SKM-1 (cell line): ENCODE data around the gene CCDC17.
"Not testable (repeated sequence)": the region's sequence is repeated elsewhere in the genome, so short reads cannot be mapped to it uniquely, and the experiment has no call there.

Source experiments
- DNase-seq: peaks from one replicate; lab custom pipeline; 2025; ENCODE audit not compliant: unreplicated experiment; lab: John Stamatoyannopoulos, UW

CCDC17 gene

GRCh38 chr1:45622524-45623394 is 1.1 kb downstream of the CCDC17 start:
- DNase-seq: no peak

GRCh38 chr1:45621895-45622523 is 1.8 kb downstream of the CCDC17 start:
- no peak for DNase-seq

- DNase-seq: no peak
Measured at GRCh38 chr1:45621501-45621836, 2.4 kb downstream of the CCDC17 start.

- DNase-seq: no peak
Measured at GRCh38 chr1:45620588-45621500, 3.0 kb downstream of the CCDC17 start.

- no peak for DNase-seq
Measured at GRCh38 chr1:45619149-45619921, 4.5 kb downstream of the CCDC17 start.

GRCh38 chr1:45617618-45618017 is 6.2 kb downstream of the CCDC17 start:
- no peak for DNase-seq

- no peak for DNase-seq
Measured at GRCh38 chr1:45615885-45616284, 8.0 kb downstream of the CCDC17 start.

- DNase-seq: no peak
Measured at GRCh38 chr1:45612941-45613579, 10.8 kb downstream of the CCDC17 start.

GRCh38 chr1:45610589-45611226 is 13.1 kb downstream of the CCDC17 start:
- no peak for DNase-seq

- DNase-seq: no peak
Measured at GRCh38 chr1:45608175-45609156, 15.4 kb downstream of the CCDC17 start.

GRCh38 chr1:45607404-45608074 is 16.3 kb downstream of the CCDC17 start:
- no peak for DNase-seq

- no peak for DNase-seq
Measured at GRCh38 chr1:45604239-45604638, 19.6 kb downstream of the CCDC17 start.

- DNase-seq: not testable (repeated sequence)
Measured at GRCh38 chr1:45596765-45597164, 27.1 kb downstream of the CCDC17 start.

GRCh38 chr1:45594412-45594811 is 29.4 kb downstream of the CCDC17 start:
- no peak for DNase-seq

- DNase-seq: no peak
Measured at GRCh38 chr1:45589861-45590260, 34.0 kb downstream of the CCDC17 start.

GRCh38 chr1:45586769-45587168 is 37.1 kb downstream of the CCDC17 start:
- DNase-seq: no peak

- no peak for DNase-seq
Measured at GRCh38 chr1:45585496-45586075, 38.3 kb downstream of the CCDC17 start.

- DNase-seq: no peak
Measured at GRCh38 chr1:45585110-45585426, 38.8 kb downstream of the CCDC17 start.
